ENCODE measurements around the gene CARM1.

DNA sequence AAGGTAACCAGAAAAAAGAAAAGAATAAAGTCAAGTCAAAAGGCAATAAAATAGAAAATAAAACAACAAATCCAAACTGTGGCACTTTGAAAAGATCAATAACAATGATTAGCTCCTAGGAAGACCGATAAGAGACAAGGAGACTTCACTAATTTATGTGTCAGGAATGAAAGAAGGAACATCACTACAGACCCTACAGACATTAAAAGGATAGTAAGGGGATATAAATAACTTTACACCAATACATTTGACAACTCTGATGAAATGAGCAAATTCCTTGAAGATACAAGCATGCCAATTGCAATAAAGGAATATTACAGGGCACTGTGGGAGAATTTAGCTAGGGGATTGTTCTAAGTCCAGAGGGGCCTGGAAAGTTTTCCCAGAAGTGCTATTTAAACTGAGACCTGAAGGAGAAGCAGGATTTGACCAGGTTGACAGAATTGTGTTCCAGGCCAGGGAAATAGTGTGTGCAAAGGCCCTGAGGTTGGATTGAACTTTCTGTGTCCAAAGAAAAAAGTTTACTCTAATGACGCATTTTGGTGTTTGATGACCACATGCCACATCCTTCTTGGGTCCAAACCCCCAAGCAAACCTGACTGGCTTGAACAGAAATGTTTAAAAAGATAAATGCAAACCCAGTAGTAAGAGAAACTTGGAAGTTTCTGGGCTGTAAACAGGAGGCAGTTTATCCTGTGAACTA, 24.7 kb upstream of the CARM1 start:
- TF ChIP-seq CTCF (IDR thresholded peaks at IDR 0.05) (no peak), EZH2 (IDR thresholded peaks at IDR 0.05) (no peak), EZH2phosphoT487 (IDR thresholded peaks at IDR 0.05) (no peak)
